ENCODE results near the gene MED29. TPM values are rescaled to one million over a fixed set of nuclear protein-coding genes. Genes with fewer than 3 reads are reported as not detected.
A peak's percentile ranks its signal among the peaks of the same experiment; 100 is the strongest.

MED29 gene
- total and polyA plus RNA-seq, 8 donors: 6.4 to 91.0 (median 21.3) TPM

DNA sequence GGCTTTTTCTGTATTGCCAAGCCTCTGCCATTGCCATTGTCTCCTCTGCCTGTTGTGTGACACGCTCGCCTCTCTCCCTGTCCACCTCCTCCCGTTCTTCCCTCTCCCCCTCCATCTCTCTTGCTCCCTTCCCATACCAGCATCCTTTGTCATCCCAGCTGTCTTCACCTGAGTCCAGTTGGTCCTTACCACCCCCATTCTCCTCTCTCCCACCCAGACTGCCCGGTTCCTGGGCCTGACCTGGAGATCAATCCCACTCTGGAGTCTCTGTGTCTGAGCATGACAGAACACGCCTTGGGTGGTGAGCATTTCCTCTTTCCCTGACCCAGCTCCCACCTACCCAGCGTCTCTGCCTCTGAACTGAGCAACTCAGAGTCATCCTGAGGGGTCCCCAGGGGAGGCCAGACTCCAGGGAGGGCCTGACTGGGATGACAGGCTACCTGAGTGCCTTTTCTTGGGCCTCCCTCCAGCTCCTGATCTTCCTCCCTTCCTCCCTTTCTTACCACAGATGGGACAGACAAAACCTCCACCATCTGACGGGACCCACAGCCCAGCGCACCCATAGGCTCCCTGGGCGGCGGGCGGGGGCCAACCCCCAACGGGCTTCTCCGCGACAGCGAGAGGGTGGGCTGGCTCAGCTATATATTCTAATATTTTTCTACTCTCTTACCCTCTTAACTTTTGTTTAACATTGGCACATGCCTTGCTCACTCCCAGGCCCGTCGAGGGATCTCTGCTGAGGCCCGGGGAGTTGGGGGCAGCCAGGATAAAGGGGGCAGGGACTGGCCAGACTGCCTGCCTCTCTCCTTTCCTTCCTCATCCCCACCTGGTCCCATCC, 8.0 kb upstream of the MED29 start:
- intact Hi-C loops (cut with DNase I; ENCODE audit: low total_unique reads): no loop called here
- Histone ChIP-seq H3K9me3 (no peaks in the 10 kb centered on the region), H3K4me3 (no peak overlapping the region), H3K27ac (peak overlapping the region in 1 of 5 donors; percentile 16), H3K4me1 (peaks cover 0 to 2% (median under 1%) of the 10 kb centered on the region in 4 donors), H3K27me3 (no peaks in the 10 kb centered on the region), H3K36me3 (peaks cover 77 to 100% (median 100%) of the 10 kb centered on the region in 4 donors)
- WGBS, 5 donors: 88 to 95% (median 89%) methylated on average over 18 of the region's 18 CpGs
- DNase-seq: no peak
- no peak for TF ChIP-seq POLR2AphosphoS5 (IDR thresholded peaks at IDR 0.05)
- TF ChIP-seq POLR2A (IDR thresholded peaks at IDR 0.05): no peak
- no peak for TF ChIP-seq EP300 (IDR thresholded peaks at IDR 0.05)
- no peak for TF ChIP-seq CTCF (IDR thresholded peaks at IDR 0.05)

GRCh38 chr19:39384839-39385568, 6.2 kb upstream of the MED29 start:
- 68 to 73% (median 69%) methylated on average over 9 of the region's 9 CpGs for WGBS, 5 donors
- intact Hi-C loops (cut with DNase I; ENCODE audit: low total_unique reads): no loop called here
- Histone ChIP-seq H3K27ac (no peak overlapping the region), H3K36me3 (peaks cover 80 to 98% (median 97%) of the 10 kb centered on the region in 4 donors), H3K27me3 (no peaks in the 10 kb centered on the region), H3K4me3 (no peak overlapping the region), H3K9me3 (no peaks in the 10 kb centered on the region), H3K4me1 (peaks cover 6 to 19% (median 14%) of the 10 kb centered on the region in 4 donors)
- no peak for DNase-seq
- TF ChIP-seq EP300 (IDR thresholded peaks at IDR 0.05): no peak
- no peak for TF ChIP-seq POLR2A (IDR thresholded peaks at IDR 0.05)
- TF ChIP-seq CTCF (IDR thresholded peaks at IDR 0.05): no peak
- TF ChIP-seq POLR2AphosphoS5 (IDR thresholded peaks at IDR 0.05): no peak

DNA sequence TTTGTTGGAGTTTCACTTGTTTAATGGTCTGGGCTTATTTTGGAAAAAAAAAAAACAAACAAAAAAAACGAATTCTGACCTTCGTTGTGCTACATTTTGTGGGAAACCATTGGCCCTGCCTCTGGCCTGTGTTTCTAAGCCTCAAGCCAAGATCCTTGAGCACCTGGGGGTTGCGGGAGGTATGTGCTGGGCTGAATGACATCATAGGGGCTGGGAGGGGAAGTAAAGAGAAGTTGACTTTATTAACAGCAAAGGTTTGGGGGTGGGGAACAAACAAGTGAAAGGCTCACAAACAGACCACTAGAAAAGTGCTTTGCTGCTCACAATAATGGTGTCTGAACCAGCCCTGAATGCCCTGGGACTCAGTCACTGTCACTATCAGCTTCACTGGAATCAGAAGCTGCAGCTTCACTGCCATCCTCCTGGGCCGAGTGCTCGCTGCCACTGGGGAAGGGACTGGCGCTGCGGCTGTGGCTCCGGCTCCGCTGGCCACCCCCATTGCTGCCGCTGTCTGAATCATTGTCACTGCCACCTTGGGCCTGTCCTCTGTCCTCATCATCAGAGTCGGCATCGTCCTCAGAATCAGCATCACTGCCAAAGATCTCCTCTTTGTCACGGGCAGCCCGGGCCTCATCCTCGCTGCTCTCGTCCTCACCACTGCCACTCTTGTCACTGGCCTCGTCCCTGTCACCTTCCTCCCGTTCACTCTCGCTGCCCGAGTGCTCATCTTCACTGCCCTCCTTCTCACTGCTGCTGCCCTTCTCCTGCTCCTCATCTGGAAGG, 5.4 kb upstream of the MED29 start:
- peaks cover 72 to 90% (median 89%) of the 10 kb centered on the region in 4 donors for H3K36me3 ChIP-seq
- WGBS, 5 donors: 77 to 84% (median 83%) methylated on average over 20 of the region's 20 CpGs

More for the DNA sequence above, 5.4 kb upstream of the MED29 start:
- Histone ChIP-seq H3K9me3 (no peaks in the 10 kb centered on the region), H3K4me1 (peaks cover 10 to 24% (median 20%) of the 10 kb centered on the region in 4 donors), H3K27ac (no peak overlapping the region), H3K4me3 (no peak overlapping the region), H3K27me3 (no peaks in the 10 kb centered on the region)
- intact Hi-C loops (cut with DNase I; ENCODE audit: low total_unique reads): no loop called here
- TF ChIP-seq CTCF (IDR thresholded peaks at IDR 0.05): no peak
- no peak for TF ChIP-seq POLR2AphosphoS5 (IDR thresholded peaks at IDR 0.05)
- TF ChIP-seq POLR2A (IDR thresholded peaks at IDR 0.05): no peak
- TF ChIP-seq EP300 (IDR thresholded peaks at IDR 0.05): no peak
- no peak for DNase-seq

Data from stomach (tissue), 9 donors.